ENCODE measurements around the gene EXPH5.

EXPH5 gene

GRCh38 chr11:108629274-108629673, 35.7 kb upstream of the EXPH5 start:
- DNase-seq (ENCODE audit: insufficient read length, low spot score) (no peak), FAIRE-seq (no peak)
- no peak for TF ChIP-seq CTCF (IDR thresholded peaks at IDR 0.05; ENCODE audit: insufficient read depth, missing control alignments)

GRCh38 chr11:108628812-108629211, 35.2 kb upstream of the EXPH5 start:
- FAIRE-seq (no peak), DNase-seq (ENCODE audit: insufficient read length, low spot score) (no peak)
- TF ChIP-seq CTCF (IDR thresholded peaks at IDR 0.05; ENCODE audit: insufficient read depth, missing control alignments), result no peak

- TF ChIP-seq CTCF (IDR thresholded peaks at IDR 0.05; ENCODE audit: insufficient read depth, missing control alignments), result no peak
- no peak for FAIRE-seq
- no peak for DNase-seq (ENCODE audit: insufficient read length, low spot score)
These were observed 34.8 kb upstream of the EXPH5 start for GRCh38 chr11:108628326-108628725.

GRCh38 chr11:108624196-108624925, 30.8 kb upstream of the EXPH5 start:
- TF ChIP-seq CTCF (IDR thresholded peaks at IDR 0.05; ENCODE audit: insufficient read depth, missing control alignments), result no peak
- DNase-seq (ENCODE audit: insufficient read length, low spot score) (no peak), FAIRE-seq (no peak)

- FAIRE-seq, result no peak
- DNase-seq (ENCODE audit: insufficient read length, low spot score), result no peak
- no peak for TF ChIP-seq CTCF (IDR thresholded peaks at IDR 0.05; ENCODE audit: insufficient read depth, missing control alignments)
These were observed 28.8 kb upstream of the EXPH5 start for GRCh38 chr11:108622341-108622740.

- TF ChIP-seq CTCF (IDR thresholded peaks at IDR 0.05; ENCODE audit: insufficient read depth, missing control alignments), result no peak
- DNase-seq (ENCODE audit: insufficient read length, low spot score), result no peak
- FAIRE-seq, result no peak
These were observed 27.6 kb upstream of the EXPH5 start for GRCh38 chr11:108620958-108621772.

GRCh38 chr11:108618529-108618928, 25.0 kb upstream of the EXPH5 start:
- FAIRE-seq (no peak), DNase-seq (ENCODE audit: insufficient read length, low spot score) (no peak)
- no peak for TF ChIP-seq CTCF (IDR thresholded peaks at IDR 0.05; ENCODE audit: insufficient read depth, missing control alignments)
